Measurements from ENCODE around the gene STXBP5. TPM values are rescaled to one million over a fixed set of nuclear protein-coding genes. Genes with fewer than 3 reads are reported as not detected.

The STXBP5 gene
- total RNA-seq, 2 donors from 2014 or later, result 34.4 to 59.9 TPM

DNA sequence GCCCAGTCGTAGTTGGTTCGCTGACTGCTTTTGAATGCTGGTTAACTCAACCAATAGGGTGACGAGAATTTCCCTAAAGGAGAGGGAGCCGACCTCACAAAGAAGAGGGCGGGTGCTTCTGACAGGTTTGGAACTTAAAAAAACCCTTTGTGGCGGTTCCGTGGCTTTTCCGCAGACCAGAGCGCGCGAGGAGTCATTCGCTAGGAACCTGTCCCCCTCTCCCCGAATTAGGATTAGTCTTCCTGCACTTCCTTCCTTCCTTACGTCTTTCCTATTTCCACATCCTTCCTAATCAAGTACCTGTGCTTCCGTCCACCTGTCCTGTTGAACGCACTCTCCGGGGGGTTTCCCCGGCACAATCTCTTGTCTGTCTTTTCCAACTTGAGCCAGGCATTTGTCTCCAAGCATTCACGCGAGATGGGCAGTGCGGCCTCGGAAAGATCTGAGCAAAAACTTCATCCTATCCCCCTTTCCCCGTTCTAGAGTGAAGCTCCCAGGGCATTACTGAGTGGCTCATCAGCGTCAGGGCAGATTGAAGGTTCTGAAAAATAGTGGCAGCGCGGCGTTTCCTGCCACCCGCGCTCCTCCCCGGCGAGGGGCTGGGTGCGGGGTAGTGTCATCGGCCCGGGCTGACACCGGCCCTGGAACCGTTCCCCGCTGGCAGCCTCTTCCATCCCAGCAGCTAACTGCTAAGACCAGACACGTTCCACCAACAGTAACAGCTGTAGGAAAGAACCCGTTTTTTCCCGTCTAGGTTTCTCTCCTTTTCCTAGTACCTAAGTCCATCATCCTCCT lies 1.5 kb upstream of the STXBP5 start:
- peak; percentile 94 for DNase-seq (ENCODE audit: low spot score)
- TF ChIP-seq POLR2AphosphoS5 (IDR thresholded peaks at IDR 0.05) (peak; percentile 90), POLR2A (IDR thresholded peaks at IDR 0.05) (peak; percentile 83)
- TF ChIP-seq, protein P1, sequence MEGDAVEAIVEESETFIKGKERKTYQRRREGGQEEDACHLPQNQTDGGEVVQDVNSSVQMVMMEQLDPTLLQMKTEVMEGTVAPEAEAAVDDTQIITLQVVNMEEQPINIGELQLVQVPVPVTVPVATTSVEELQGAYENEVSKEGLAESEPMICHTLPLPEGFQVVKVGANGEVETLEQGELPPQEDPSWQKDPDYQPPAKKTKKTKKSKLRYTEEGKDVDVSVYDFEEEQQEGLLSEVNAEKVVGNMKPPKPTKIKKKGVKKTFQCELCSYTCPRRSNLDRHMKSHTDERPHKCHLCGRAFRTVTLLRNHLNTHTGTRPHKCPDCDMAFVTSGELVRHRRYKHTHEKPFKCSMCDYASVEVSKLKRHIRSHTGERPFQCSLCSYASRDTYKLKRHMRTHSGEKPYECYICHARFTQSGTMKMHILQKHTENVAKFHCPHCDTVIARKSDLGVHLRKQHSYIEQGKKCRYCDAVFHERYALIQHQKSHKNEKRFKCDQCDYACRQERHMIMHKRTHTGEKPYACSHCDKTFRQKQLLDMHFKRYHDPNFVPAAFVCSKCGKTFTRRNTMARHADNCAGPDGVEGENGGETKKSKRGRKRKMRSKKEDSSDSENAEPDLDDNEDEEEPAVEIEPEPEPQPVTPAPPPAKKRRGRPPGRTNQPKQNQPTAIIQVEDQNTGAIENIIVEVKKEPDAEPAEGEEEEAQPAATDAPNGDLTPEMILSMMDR (IDR thresholded peaks at IDR 0.05), result no peak
- intact Hi-C loops (cut with DNase I), result loop anchor here (5.0 to 10.0 kb wide), 4 partner anchors 82 to 658 kb away; partner anchors contain the start of gene RAB32
- Histone ChIP-seq H3K27ac (peak overlapping the region; percentile 94 to 95), H3K4me3 (peak overlapping the region; percentile 82 to 90), H3K9me3 (no peaks in the 10 kb centered on the region), H3K36me3 (no peaks in the 10 kb centered on the region), H3K4me1 (replicated peaks) (no peaks in the 10 kb centered on the region), H3K27me3 (replicated peaks; ENCODE audit: insufficient read depth) (no peaks in the 10 kb centered on the region)
- under 1% methylated on average over 40 of the region's 40 CpGs for WGBS

- H3K4me3 ChIP-seq, result peak overlapping the region; percentile 82 to 90
- TF ChIP-seq, protein P1 (IDR thresholded peaks at IDR 0.05), result peak in 1 of 4 experiments; percentile 9
- TF ChIP-seq POLR2A (IDR thresholded peaks at IDR 0.05), result peak; percentile 48
- no peak for TF ChIP-seq POLR2AphosphoS5 (IDR thresholded peaks at IDR 0.05)
- peak overlapping the region; percentile 94 to 95 for H3K27ac ChIP-seq
- H3K36me3 ChIP-seq, result no peaks in the 10 kb centered on the region
- under 1% methylated on average over 36 of the region's 74 CpGs for WGBS
- H3K4me1 ChIP-seq (replicated peaks), result no peaks in the 10 kb centered on the region
- intact Hi-C loops (cut with DNase I), result loop anchor here (5.0 to 10.0 kb wide), 4 partner anchors 81 to 659 kb away; partner anchors contain the start of gene RAB32
- no peaks in the 10 kb centered on the region for H3K27me3 ChIP-seq (replicated peaks; ENCODE audit: insufficient read depth)
- DNase-seq (ENCODE audit: low spot score), result peak; percentile 50
- no peaks in the 10 kb centered on the region for H3K9me3 ChIP-seq
Observed at GRCh38 chr6:147203311-147204059, 732 bp upstream of the STXBP5 start.

GRCh38 chr6:147204843-147205311 lies 660 bp downstream of the STXBP5 start:
- no peaks in the 10 kb centered on the region for H3K27me3 ChIP-seq (replicated peaks; ENCODE audit: insufficient read depth)
- peak overlapping the region; percentile 94 to 95 for H3K27ac ChIP-seq
- 4% methylated on average over 11 of the region's 11 CpGs for WGBS
- intact Hi-C loops (cut with DNase I), result loop anchor here (5.0 to 10.0 kb wide), 4 partner anchors 80 to 660 kb away; partner anchors contain the start of gene RAB32
- no peaks in the 10 kb centered on the region for H3K4me1 ChIP-seq (replicated peaks)
- H3K36me3 ChIP-seq, result no peaks in the 10 kb centered on the region
- no peak for DNase-seq (ENCODE audit: low spot score)
- peak overlapping the region; percentile 82 to 90 for H3K4me3 ChIP-seq
- TF ChIP-seq POLR2AphosphoS5 (IDR thresholded peaks at IDR 0.05) (no peak), POLR2A (IDR thresholded peaks at IDR 0.05) (no peak)
- TF ChIP-seq, protein P1 (IDR thresholded peaks at IDR 0.05), result no peak
- H3K9me3 ChIP-seq, result no peaks in the 10 kb centered on the region

GRCh38 chr6:147205690-147206600 lies 1.7 kb downstream of the STXBP5 start:
- DNase-seq (ENCODE audit: low spot score), result no peak
- Histone ChIP-seq H3K4me3 (peak overlapping the region; percentile 82 to 90), H3K27ac (peak overlapping the region in 1 of 2 donors; percentile 95), H3K27me3 (replicated peaks; ENCODE audit: insufficient read depth) (no peaks in the 10 kb centered on the region), H3K9me3 (no peaks in the 10 kb centered on the region), H3K4me1 (replicated peaks) (no peaks in the 10 kb centered on the region), H3K36me3 (no peaks in the 10 kb centered on the region)
- no peak for TF ChIP-seq POLR2A (IDR thresholded peaks at IDR 0.05)
- TF ChIP-seq POLR2AphosphoS5 (IDR thresholded peaks at IDR 0.05), result no peak
- intact Hi-C loops (cut with DNase I), result loop anchor here (10.0 kb wide), 3 partner anchors 79 to 661 kb away; partner anchors contain the start of gene RAB32
- 71% methylated on average over 5 of the region's 5 CpGs for WGBS
